ENCODE data around the gene TMEM131.

- TF ChIP-seq POLR2A (IDR thresholded peaks at IDR 0.05) (no peak), CTCF (IDR thresholded peaks at IDR 0.05) (no peak), EP300 (IDR thresholded peaks at IDR 0.05) (no peak), POLR2AphosphoS5 (IDR thresholded peaks at IDR 0.05) (no peak)
Observed at GRCh38 chr2:97889156-97889555, 106.6 kb downstream of the TMEM131 start.

All from sigmoid colon (tissue), 4 donors.